ENCODE measurements around the gene RSRC1. TPM values are rescaled to one million over a fixed set of nuclear protein-coding genes. Genes with fewer than 3 reads are reported as not detected.

RSRC1 gene
- total and polyA plus RNA-seq, 2 donors (not counting 1 experiment from before 2014, with no cell fraction given): 12.6 to 43.1 TPM

DNA sequence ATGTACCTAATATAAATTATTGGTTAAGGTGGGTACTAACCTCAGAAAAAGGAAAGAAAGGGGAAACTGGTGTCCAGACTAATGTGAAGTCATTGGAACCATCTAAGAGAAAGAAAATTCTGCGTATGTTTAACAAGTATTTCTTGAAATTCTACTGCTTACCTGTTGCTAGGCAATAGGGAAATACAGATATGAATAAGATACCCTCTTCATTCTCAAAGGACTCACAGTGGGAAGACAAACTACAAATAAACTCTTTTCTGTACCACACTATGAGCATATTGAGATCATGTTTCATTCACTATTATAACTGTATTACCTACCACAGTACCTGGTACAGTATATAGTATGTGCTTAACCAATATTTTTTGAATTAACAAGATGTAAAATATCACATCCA lies 320.6 kb downstream of the RSRC1 start:
- Histone ChIP-seq H3K4me1 (ENCODE audit: control insufficient read depth, extremely low read depth, insufficient read depth, low read length) (no peaks in the 10 kb centered on the region), H3K4me3 (replicated peaks in 1 of 4; ENCODE audit: control extremely low read depth in 1 of 4, insufficient read depth in 1 of 4, low read depth in 3 of 4, low read length in 4 of 4) (no peak overlapping the region), H3K9me3 (ENCODE audit: control insufficient read depth, insufficient read depth, low read depth, low read length) (no peaks in the 10 kb centered on the region), H3K9ac (ENCODE audit: insufficient read depth, low read length) (no peak overlapping the region), H3K27ac (ENCODE audit: insufficient read depth, low read length) (no peak overlapping the region), H2AFZ (ENCODE audit: low read length) (no peak overlapping the region), H3K79me2 (ENCODE audit: control insufficient read depth, insufficient read depth, low read length) (no peaks in the 10 kb centered on the region), H3K4me2 (ENCODE audit: extremely low read depth, insufficient read depth, low read length) (no peak overlapping the region), H4K20me1 (ENCODE audit: control insufficient read depth, extremely low read depth, insufficient read depth, low read length) (no peaks in the 10 kb centered on the region), H3K27me3 (ENCODE audit: control insufficient read depth, insufficient read depth, low read length) (no peaks in the 10 kb centered on the region), H3K36me3 (ENCODE audit: control insufficient read depth, insufficient read depth, low read length) (no peaks in the 10 kb centered on the region)
- DNase-seq (ENCODE audit: low read depth in 2 of 2): peak in 1 of 2 donors; percentile 2
- TF ChIP-seq EZH2 (IDR thresholded peaks at IDR 0.05; ENCODE audit: low read length, missing control alignments): no peak

- Histone ChIP-seq H2AFZ (ENCODE audit: low read length) (no peak overlapping the region), H4K20me1 (ENCODE audit: control insufficient read depth, extremely low read depth, insufficient read depth, low read length) (no peaks in the 10 kb centered on the region), H3K9me3 (ENCODE audit: control insufficient read depth, insufficient read depth, low read depth, low read length) (no peaks in the 10 kb centered on the region), H3K9ac (ENCODE audit: insufficient read depth, low read length) (no peak overlapping the region), H3K27me3 (ENCODE audit: control insufficient read depth, insufficient read depth, low read length) (no peaks in the 10 kb centered on the region), H3K36me3 (ENCODE audit: control insufficient read depth, insufficient read depth, low read length) (no peaks in the 10 kb centered on the region), H3K79me2 (ENCODE audit: control insufficient read depth, insufficient read depth, low read length) (no peaks in the 10 kb centered on the region), H3K4me1 (ENCODE audit: control insufficient read depth, extremely low read depth, insufficient read depth, low read length) (no peaks in the 10 kb centered on the region), H3K4me2 (ENCODE audit: extremely low read depth, insufficient read depth, low read length) (no peak overlapping the region), H3K4me3 (replicated peaks in 1 of 4; ENCODE audit: control extremely low read depth in 1 of 4, insufficient read depth in 1 of 4, low read depth in 3 of 4, low read length in 4 of 4) (no peak overlapping the region), H3K27ac (ENCODE audit: insufficient read depth, low read length) (no peak overlapping the region)
- DNase-seq (ENCODE audit: low read depth in 2 of 2): peak in 1 of 2 donors; percentile 44
- TF ChIP-seq CTCF (conservative IDR thresholded peaks at IDR 0.05 in 1 of 2, IDR thresholded peaks at IDR 0.05 in 1 of 2; ENCODE audit: low read depth in 1 of 2, low read length in 2 of 2): no peak
These were observed 321.1 kb downstream of the RSRC1 start for GRCh38 chr3:158430968-158431367.

DNA sequence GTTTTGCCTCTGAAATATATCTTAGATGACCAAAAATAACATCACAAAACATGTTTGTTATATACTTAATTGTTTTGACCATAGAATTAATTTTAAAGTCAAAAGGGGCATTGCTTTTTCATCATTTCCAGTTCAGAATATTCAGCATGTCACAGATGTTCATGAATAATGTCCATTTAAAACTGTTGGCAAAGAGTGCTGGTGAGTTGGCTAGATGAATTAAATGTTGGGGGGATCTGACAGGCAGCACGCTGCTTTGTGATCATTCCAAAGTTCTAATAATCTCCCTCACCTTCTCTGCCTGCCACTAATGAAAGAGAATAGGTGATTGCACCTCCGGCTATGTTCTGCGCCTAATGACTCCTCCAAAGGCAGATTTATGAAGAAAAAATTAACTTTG lies 321.9 kb downstream of the RSRC1 start:
- Histone ChIP-seq H4K20me1 (ENCODE audit: control insufficient read depth, extremely low read depth, insufficient read depth, low read length) (no peaks in the 10 kb centered on the region), H3K27me3 (ENCODE audit: control insufficient read depth, insufficient read depth, low read length) (no peaks in the 10 kb centered on the region), H3K36me3 (ENCODE audit: control insufficient read depth, insufficient read depth, low read length) (no peaks in the 10 kb centered on the region), H3K9me3 (ENCODE audit: control insufficient read depth, insufficient read depth, low read depth, low read length) (no peaks in the 10 kb centered on the region), H3K27ac (ENCODE audit: insufficient read depth, low read length) (no peak overlapping the region), H3K4me3 (replicated peaks in 1 of 4; ENCODE audit: control extremely low read depth in 1 of 4, insufficient read depth in 1 of 4, low read depth in 3 of 4, low read length in 4 of 4) (no peak overlapping the region), H3K9ac (ENCODE audit: insufficient read depth, low read length) (no peak overlapping the region), H2AFZ (ENCODE audit: low read length) (no peak overlapping the region), H3K4me2 (ENCODE audit: extremely low read depth, insufficient read depth, low read length) (no peak overlapping the region), H3K4me1 (ENCODE audit: control insufficient read depth, extremely low read depth, insufficient read depth, low read length) (no peaks in the 10 kb centered on the region), H3K79me2 (ENCODE audit: control insufficient read depth, insufficient read depth, low read length) (no peaks in the 10 kb centered on the region)
- TF ChIP-seq EZH2 (IDR thresholded peaks at IDR 0.05; ENCODE audit: low read length, missing control alignments): no peak
- TF ChIP-seq CTCF (conservative IDR thresholded peaks at IDR 0.05 in 1 of 2, IDR thresholded peaks at IDR 0.05 in 1 of 2; ENCODE audit: low read depth in 1 of 2, low read length in 2 of 2): no peak
- no peak for DNase-seq (ENCODE audit: low read depth in 2 of 2)
